Raji (cell line): ENCODE measurements around the gene OR8D1.

Experiments
- POLR2A ChIP-seq: IDR thresholded peaks from 2 replicates; pipeline ENCODE4 v1.6.1; 2011; ENCODE audit warnings: low read depth, low read length, control low read depth; ENCODE audit not compliant: insufficient read depth

Gene OR8D1

DNA sequence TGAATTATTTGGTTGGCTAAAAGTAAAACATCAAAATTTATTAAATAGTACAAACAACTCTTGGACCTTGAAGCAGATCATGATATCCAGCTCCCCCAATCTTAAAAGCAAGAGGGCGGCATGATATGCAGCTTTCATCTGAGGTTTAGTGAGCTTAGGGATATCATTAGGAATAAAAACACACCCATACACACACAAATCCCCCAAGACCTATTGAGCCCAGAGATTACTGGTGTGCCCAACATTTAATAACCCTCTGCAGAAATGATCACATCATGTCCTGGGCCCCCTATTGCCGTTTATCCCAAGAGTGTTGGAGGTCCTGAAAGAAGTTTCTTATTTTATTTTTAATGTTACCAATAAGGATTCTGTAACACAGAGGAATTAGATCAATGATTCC lies at the start of gene OR8D1:
Gene OR8D1 (minus strand): TSS at position 101 of the 400 bp plus-strand sequence. CDS start 3,183 bp downstream, outside the sequence.
- TF ChIP-seq POLR2A: no peak

DNA sequence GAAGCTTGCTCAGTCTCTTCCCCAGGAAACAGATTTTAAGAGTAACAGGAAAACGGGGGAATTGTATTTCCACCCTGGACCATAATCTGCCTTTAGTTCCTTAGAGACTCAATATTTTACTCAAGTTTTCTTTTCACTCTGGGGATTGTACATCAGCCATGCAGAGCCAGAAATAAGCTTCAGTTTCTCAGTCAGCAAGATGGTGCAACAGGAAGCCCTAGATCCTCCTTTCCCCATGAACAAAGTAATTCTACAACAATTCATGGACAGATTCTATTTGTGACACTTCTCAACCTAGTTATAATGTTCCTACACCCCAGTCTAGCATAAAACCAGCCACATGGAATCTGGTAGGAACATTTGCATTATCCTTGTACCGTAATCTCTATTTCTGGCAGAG lies 45.8 kb upstream of the OR8D1 start:
- TF ChIP-seq POLR2A: no peak

DNA sequence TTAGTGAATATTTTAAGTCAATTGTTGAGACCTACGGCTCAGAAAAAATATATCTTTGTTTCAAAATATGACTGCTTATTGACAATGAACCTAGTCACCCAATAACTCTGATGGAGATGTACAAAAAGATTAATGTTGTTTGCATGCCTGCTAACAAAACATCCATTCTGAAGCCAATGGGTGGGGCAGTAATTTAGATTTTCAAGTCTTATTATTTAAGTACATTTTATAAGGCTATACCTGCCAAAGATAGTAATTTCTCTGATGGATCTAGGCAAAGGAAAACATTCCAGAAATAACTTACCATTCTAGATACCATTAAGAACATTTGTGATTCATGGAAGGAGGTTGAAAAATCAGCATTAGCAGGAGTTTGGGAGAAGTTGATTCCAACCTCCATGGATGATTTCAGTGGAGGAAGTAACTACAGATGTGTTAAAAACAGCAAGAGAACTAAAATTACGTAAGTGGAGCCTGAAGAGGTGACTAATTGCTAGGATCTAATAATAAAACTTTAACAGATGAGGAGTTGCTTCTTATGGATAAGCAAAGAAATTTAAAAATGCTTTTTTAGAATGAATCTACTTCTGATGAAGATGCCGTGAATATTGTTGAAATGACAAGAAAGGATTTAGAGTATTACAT lies 32.7 kb upstream of the OR8D1 start:
- TF ChIP-seq POLR2A: no peak

DNA sequence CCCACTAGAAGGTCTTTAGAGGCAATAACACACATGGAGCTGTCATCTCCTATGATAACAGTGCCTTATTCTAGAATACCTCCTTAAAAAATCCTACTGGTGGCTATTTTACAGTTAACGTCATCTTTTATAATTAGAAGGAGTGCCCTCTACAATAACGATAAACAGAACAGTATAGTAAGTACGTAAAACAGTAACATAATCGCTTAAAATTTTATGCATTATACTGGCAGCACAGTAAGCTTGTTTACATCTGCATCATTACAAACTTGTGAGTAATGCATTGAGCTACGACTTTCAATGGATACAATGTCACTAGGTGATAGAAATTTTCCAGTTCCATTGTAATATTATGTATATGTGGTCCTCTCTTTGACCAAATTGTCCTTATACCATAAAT lies 30.6 kb upstream of the OR8D1 start:
- TF ChIP-seq POLR2A: no peak

DNA sequence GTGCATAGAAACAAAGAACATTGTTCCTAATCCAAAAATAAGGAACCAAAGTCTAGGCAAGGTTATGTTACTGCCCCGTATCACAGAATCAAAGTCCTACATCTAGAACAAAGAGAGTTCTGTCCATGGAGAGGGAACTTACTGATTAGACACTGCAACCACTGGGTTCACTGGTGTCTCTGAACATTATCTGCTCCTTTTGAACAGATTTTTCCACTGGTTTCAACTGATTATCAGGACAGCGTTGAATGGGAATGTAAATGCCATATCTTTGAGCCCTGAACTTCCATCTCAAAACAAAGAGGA lies 26.3 kb upstream of the OR8D1 start:
- no peak for TF ChIP-seq POLR2A

DNA sequence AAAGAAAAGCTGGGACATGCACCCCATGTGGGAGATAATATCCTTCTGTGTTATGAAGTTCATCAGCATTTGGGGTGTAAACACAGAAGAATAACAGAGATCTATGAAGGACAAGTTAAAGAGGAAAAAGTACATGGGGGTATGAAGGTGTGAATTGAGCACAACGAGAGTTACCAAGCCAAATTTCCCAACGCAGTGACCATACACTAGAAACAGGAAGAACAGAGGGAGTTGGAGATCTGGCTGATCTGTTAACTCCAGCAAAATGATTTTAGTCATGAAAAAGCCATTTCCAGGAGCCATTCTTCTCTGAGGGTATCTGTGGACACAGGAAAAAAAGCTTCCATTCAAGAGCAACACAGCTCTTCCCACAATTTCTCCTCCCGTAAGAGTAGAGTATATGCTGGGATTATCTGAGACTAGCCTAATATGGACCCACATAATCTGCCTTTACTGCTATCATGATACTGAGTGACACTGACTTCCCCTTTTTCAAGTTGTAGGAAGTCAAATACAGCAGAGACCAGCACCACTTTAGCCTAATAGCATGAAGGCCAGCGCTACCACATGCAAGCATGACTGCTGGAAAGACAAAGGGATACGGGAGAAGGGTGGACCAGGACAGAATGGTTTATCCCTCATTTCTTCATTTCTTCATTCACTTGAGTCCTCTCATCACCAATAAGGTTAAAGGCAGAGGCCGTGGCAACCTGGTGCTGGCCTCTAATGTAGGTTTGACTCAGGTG lies 25.8 kb upstream of the OR8D1 start:
- TF ChIP-seq POLR2A: no peak

DNA sequence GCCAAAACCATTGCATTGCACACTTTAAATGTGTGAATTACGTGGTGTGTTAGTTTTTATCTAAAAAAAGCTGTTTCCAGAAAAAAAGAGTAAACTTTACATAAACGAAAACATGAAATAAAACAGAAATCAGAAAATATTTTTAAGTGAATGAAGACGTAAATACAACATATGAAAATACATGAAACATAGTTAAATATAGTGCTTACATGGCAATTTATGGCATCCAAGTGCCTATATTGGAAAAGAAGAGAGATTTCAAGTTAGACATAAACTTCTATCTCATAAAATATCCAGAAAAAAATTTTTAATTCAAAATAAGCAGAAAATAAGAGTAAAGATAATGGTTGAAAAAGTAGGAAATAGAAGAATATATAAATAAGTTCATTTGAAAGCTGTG lies 18.1 kb upstream of the OR8D1 start:
- TF ChIP-seq POLR2A: no peak

DNA sequence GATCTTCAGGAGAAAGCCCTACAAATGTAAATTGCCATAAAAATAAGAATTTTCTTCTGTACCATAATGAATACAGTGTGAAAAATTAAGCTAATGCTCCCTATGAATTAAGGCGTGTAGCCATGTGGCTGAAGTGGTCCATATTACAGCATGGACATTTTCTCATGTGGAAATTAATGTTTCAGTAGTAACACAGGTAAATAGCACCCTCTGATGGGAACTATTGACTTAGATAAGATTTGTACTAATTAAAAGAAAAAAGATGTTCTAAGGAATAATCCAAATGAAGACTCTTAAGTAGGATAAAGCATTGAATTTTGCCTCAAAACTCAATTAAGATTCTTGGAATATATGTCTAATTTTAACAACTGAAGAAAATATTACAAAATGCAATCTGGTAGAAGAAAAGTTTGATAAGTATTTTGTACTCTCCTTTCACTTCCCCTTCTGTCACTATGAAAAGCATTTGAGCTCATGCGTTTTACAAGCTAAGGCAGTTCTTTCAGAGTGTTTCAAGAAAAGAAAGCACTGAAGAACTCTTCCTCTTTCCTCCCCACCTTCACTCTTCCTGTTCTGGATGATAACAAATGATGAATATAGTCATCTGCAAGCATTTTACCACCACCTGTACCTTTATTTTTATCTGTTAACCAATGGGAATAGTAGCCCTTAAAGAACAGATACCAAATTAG lies 16.2 kb upstream of the OR8D1 start:
- no peak for TF ChIP-seq POLR2A

DNA sequence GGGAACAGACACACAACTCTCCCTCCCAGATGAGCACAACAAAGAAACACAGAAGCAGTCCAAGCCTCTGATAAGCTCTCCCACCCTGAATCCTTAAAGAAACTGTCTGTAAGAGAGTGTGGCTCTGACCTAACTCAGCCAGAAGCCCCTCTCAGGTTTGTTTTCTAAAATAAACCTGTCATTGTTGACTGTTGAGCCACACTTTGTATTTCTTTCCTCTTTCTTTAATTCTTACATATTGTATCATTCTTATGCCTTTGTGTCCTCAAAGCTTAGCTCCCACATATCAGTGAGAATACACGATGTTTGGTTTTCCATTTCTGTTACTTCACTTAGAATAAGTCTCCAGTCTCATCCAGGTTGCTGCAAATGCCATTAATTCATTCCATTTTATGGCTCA lies 14.0 kb upstream of the OR8D1 start:
- no peak for TF ChIP-seq POLR2A

DNA sequence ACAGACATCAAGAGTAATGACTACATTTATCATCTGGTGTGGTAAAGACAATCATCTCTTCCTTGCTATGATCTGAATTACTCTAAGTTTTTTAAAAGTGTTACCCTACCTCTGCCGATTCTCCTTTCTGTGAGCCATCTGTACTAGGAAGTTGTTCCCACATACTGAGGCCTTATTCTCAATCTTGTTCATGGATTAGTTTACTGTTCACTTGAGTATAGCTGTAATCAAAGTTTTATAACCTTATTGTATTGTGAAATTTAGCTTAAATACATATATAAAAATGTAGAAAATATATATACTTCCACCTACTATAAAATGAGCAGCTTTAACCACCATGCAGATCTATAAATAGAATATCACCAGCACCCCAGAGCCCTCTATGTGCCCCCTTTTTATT lies 8.6 kb upstream of the OR8D1 start:
- no peak for TF ChIP-seq POLR2A

DNA sequence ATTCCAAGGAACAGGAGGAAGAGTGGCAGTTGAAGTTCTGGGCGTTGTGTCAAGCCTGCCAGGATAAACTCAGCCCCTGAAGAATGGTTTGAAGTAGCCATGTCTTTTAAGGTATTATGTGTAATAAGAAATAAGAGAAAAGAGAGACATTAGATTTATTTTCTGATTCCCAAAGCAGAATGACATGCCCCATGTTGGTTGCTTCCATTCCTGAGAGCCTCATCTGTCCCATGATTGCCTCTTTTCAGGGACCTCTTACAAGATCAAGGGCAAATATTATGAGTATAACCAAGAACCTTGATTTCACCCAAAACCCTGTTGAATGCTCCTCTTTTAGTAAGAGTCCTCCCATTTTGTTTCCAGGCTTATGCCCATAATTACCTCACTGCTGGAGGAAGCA lies 6.3 kb upstream of the OR8D1 start, which contains the start of gene OR8D2:
Gene OR8D2 (minus strand): TSS at position 101 of the 400 bp plus-strand sequence. CDS start 0 bp downstream, at position 101.
- no peak for TF ChIP-seq POLR2A

DNA sequence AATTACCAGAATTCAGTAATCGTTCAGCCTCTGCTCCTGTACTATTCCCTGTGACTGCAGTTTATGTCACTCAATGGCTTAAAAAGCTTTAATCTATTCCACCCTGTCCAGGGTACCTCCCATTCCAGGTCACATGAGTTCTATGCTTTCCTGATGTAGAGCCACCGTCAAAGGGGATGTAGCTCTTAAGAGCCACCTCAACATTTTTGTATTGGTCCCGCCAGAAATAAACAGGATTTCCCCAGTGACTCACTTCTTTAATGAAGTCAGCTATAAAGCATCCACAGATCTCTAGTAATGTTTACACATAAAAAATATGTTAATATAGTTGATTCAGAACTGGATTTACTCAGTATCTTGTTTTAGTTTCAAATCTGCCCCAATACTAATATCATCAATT lies 1.3 kb upstream of the OR8D1 start:
- TF ChIP-seq POLR2A: no peak

DNA sequence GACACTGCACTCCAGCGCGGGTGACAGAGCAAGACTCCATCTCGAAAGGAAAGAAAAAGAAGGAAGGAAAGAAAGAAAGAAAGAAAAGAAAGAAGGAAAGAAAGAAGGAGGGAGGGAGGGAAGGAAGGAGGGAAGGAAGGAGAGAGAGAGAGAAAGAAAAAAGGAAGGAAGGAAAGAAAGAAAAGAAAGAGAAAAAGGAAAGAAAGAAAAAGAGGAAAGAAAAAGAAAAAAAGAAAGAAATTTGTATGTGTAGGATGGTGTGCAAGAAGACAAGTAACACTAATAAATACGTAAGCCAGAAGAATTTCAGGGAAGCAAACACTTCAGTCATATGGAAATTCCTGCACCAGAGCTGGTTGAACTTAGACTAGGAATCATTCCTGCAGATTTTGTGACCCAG lies 618 bp downstream of the OR8D1 start:
- no peak for TF ChIP-seq POLR2A

DNA sequence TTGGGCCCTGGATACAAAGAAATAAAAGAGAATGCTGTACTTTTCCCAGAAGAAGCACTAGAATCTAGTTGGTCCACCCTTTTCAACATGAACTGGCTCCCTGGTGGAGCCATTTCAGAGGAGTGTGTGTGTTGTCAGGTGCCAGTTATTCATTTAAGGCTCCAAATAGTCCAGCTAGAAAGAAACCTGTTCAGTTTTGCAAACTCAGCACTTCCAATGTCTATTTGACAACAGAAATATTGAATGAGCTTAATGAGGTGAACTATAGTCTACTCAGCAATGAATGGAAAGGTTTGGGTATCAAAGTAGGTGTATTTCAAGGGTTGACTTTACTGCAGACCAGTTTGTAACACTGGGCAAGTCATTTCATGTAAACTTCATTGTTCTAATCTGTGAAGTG lies 2.1 kb downstream of the OR8D1 start:
- no peak for TF ChIP-seq POLR2A

DNA sequence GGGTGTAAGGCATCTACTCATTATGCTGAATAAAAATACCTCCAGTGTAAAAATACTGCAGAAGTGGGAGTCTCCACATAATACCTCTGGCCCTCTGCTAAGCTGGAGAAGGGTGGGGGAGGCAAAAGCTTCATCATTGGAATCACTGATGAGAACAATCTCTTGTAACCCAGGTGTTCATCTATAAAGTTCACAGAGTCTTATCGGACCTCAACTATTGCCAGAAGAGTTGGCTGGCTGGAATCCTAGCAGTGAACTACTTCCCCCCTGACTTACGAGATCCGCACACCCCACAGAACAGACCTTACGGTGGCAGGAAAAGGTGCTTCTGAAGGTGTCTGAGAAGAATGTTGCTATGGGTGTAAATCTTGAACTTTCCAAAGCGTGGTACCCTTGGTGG lies 2.5 kb downstream of the OR8D1 start:
- no peak for TF ChIP-seq POLR2A

DNA sequence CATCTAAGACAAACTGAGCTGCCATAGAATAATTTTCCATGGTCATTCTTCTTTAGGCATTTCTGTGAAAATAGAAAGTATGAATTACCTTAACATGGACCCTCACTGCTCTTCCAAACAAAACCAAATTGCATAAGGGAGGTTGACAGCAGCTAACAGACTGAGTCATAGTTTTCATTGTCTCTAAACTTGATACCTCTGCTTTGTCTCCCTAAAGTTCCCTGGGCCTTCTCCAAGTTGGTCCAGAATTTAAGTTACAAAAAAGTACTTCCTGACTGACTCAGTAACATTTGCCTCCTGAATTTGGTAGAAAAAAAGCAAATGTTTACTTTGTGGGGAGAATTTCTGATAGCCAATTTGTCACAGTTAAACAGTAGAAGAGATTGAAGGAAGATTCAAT lies 3.0 kb downstream of the OR8D1 start:
- TF ChIP-seq POLR2A: no peak
